Measurements from ENCODE around the gene ATXN1.
"Not testable (repeated sequence)": the region's sequence is repeated elsewhere in the genome, so short reads cannot be mapped to it uniquely, and the experiment has no call there.

ATXN1 gene

DNA sequence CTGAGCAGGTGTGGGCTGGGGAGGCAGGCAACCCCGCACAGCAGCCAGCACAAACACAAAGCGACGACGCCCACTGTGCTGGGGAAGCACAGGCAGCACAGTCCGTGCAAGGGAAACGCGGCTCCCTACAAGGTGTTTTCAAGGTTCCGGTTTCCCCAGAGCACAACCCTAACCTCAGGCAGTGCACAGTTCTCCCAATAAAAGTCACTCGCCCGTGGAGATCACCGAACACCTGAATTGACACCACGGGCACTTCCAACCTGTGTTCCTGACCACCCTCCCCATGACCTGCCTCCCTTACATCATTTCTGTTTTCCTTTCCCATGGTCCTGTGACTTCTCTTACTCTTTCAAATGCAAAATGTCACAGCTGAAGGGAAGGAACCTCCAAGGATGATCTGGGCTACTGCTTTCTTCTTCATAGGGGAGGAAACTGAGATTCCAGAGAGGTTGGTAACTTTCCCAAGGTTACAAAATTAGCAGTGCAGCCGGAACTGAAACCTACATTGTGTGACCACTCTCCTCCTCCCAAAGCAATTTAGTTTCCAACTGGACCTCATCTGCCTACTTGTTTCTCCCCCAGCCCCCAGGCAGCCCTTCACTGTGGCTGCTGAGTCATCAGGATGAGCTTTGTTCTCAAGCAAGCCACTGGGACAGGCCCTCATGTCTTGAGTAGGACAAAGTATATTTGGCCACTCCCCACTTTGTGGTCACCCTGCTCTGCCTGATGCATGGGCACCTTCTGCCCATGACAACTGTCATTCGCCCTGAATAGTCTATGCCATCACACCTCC, 125.3 kb downstream of the ATXN1 start:
- DNase-seq: no peak

DNA sequence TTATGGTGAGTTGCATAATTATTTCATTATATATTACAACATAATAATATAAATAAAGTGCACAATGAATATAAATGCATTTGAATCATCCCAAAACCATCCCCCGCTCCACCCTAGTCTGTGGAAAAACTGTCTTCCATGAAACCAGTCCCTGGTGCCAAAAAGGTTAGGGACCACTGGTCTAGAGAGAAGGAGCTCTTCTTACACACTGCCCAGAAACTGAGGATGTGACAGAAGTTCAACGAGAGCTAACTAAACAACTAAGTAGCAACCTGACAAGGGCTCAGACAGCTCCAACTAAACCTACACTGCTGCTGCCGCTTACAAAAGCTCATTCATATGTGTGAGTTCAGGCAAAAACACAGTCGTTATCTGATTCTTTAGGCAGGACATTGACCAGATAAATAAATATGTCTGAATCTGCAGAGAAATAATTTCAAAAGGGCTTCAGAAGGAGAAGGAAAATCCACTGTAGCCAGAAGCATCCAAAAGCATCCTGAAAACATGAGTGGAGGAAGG, 125.9 kb downstream of the ATXN1 start:
- no peak for DNase-seq

DNA sequence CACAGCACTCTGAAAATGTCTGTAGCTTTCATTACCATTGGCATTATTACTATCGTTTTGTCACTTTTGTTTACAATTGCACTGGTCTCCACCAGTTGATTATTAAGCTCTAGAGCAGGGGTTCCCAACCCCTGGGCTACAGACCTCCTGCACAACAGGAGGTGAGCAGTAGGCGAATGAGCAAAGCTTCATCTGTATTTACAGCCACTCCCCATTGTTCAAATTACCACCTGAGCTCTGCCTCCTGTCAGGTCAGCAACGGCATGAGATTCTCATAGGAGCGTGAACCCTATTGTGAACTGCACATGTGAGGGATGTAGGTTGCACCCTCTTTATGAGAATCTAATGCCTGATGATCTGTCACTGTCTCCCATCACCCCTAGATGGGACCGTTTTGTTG, 126.4 kb downstream of the ATXN1 start:
- no peak for DNase-seq

DNA sequence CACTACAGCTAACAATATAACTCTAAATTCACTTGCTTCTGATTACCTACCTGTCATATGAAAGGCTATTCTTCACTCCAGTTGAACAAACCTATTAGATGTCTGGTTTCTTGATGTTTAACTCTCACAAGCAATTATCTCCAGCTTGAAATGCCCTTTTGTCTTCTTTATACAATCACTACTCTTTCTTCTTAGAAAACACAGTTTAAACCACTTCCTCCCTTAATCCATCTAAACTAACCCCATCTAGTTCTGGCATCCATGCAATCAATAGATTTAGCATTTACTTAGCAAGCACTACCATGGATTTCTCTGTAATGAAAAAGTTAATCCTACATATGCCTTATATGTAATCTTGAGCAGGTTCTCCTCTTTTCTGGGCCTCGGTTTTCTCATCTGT, 127.3 kb downstream of the ATXN1 start:
- no peak for DNase-seq

DNA sequence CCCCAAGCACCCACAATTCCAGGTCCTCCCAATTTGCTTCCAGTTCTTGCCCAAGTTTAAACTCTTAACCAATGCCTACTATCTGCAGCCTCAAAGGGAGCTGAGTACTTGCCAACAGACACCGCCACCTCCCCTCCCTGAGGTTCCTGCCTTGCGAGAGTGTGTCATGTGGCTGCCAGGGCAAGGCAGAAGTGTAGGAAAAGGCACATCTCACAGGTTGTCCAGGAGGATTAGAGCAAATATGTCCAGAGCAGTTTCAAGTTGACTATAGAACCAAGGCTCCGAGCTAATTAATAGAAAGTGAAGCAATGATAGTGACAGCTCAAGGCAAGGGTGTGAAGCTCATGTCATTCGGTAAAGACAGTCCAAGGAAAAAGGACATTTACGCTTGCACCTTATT, 127.8 kb downstream of the ATXN1 start:
- no peak for DNase-seq

DNA sequence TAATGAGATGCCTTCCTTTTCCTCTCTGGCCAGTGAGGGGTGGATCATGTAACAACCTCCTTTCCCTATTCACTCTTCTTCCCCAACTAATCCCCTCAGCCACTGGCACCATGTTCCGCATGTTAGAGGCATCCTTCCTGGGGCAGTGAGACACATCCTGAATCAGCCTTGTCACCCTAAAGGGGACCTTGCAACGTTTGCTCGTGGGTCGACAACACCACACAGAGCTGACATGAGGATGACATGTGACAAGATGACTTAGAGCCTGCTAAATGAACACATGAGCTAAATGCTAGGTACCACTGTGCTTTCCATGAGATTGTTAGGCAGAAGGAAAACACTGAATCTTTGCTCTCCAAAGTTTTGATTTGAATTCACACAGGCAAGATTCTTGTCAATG, 129.2 kb downstream of the ATXN1 start:
- no peak for DNase-seq

DNA sequence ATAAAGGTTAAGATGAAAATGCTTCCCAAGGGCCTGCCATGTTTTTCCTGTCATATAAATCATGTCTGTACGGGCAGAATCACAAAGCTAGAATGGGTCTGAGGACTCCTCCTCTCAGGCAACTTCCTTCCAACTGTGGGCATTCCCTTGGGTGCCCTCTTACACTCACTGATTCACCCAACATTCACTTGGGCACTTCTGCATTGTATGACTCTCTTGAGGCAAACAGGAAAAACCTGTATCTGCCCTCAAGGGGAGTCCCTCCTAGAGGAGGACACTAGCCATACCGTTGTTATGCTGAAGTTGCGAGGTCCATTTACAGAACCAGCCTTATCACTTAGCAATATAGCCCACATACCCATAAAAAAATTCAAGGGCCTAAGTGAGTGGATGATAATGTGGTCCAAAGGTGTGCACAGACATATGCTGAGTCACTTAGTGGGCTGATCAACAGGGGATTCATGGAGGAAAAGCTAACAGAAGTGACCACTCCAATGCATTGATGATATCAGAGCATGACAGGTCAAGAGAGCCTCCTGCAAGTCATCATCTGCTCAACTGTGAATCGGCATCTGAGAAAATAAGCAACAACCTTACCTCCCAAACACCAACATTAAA, 131.1 kb downstream of the ATXN1 start:
- DNase-seq: no peak

DNA sequence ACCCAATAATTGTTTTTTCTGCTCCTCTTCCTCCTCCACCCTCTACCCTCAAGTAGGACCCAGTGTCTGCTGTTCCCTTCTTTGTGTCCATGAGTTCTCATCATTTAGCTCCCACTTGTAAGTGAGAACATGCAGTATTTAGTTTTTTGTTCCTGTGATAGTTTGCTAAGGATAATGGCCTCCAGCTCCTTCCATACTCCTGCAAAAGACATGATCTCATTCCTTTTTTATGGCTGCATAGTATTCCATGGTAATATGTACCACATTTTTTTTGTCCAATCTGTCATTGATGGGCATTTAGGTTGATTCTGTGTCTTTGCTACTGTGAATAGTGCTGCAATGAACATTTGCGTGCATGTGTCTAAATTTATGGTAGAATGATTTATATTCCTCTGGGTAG, 132.7 kb downstream of the ATXN1 start:
- DNase-seq: not testable (repeated sequence)

DNA sequence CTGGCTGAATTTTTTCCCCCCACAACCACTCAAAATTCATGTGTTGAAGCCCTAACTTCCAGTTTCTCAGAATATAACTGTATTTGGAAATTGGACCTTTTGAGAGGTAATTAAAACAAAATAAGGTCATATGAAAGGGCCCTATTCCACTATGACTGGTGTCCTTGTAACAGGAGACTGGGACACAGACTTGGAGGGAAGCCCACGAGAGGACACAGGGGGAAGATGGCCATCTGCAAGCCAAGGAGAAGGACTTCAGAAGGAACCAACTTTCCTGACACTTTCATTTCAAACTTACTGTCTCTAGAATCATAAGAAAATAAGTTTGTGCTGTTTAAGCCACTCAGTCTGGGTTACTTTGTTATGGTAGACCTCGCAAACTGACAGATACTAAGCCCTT, 134.6 kb downstream of the ATXN1 start:
- DNase-seq: no peak

DNA sequence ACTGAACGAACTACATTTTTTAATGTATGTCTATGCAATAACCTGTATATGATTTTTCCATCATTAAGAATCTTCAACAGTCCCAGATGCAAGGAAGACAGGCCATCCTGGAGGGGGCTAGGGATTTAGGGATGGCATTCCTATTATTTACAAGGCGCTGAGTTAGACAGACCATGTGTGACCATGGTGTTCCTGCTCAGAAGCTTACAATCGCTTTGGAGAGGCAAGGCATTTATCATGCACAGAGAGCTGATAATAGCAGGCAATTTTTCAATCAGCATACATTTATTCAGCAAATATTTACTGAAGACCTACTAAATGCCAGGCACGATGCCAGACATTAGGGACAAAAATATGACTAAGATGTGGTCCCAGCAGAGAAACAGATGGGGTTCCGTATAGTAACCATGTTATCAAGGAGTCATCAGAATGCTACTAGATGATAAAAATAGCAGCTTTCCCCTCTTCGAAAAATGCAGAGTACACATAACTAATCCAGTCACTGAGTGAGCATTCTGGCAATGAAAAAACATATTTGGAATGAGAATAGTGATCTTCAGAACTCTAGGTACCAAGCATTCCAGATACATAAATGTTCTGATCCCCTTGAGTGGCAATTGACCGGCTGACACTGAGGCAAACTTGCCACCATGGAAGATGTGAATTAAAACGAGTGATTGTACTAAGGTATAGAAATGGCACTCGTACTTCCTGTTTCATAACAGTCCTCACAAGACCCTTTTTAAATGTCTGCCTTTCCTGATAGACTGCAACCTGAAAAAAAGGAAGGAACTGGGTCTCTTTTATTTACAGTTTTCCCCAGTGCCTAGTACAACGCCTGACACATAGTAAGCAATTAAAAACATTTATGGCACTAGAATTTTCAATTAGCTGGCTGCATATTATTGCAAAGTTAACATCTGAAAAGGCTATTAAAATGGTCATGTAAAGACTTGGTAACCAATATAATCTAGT, 135.7 kb downstream of the ATXN1 start:
- DNase-seq: no peak

DNA sequence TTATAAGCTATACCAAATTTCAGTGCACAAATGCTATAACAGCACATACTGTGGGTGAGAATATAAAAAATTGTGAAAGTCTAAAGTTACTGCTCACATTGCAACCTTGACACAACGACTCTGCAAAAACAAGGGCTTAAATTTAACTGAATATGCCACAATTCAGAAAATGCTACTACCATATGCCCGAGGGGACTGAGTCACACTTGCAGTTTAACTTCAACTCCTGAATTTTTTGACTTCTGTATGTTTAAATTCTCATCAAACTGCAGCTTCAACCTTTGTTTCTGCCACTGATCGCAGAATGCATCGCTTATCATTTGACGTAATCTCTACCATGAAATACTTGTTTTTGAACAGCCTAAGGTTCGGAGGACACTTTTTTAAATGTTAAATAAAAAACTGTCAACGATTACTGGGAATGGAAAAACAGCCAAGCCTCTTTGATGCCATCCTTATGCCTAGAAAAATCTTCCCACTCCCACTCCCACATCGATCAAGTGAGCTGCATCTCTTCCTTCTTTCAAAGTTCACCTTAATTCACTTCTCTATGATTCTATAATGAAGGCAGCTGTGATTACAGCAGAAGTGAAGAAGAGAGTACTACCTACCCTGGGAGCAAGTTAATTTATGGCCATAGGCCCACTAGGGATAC, 136.5 kb downstream of the ATXN1 start:
- no peak for DNase-seq

DNA sequence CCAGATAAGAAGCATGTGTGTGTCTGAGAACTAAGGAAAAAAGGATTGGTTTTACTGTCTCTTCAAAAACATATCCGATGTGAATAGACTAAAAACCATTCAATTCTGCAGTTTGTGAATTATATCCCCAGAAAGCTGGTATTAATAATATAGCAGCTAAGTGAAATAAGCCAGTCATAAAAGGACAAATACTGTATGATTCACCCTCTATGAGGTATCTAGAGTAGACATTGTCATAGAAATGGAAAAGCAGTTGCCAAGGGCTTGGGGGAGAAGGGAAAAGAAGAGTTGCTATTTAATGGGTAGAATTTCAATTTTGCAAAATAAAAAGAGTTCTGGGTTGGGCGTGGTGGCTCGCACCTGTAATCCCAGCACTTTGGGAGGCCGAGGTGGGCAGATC, 137.5 kb downstream of the ATXN1 start:
- DNase-seq: no peak

DNA sequence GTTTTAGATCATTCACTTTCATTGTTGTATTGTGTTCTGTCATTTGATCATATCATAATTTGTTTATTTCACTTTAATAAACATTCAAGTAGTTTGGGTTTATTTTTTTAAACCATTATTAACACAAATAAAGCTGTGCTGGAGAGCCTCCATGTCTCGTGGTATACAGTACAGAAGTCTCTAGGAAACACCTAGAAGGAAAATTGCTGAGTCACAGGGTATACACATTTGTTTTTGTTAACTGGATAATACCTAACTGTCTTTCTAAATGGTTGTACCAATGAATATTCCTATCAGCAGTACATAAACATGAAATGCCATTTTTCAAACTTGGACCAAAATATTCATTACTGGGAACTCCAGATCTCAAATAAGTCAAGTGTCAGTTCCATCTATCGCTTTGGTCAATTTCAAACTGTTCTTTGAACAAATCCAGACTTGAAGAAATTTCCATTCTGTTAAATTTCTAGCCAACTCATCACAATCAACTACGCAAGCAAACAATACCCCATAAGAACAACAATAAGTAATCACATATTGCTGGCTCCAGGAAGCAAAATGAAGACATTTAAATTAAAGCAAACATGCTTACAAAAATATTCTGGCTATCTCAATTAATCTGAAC, 138.1 kb downstream of the ATXN1 start:
- no peak for DNase-seq

DNA sequence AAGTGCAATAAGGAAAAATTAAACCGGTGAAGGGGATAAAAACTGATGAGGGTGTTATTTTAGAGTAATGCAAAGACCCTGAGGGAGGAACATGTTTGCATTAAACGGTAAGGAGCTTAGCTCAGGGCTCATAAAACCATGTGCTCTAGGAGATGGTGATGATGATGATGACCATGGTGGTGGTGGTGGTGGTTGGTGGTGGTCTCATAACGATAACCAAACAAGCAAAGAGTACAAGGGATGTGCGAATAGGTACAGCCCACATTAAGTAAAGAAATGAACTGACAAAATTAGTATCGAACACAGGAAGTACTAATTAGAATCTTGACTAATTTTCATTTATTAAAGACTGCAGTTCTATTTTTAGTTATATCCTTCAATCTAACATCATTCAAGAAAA, 139.1 kb downstream of the ATXN1 start:
- DNase-seq: no peak

DNA sequence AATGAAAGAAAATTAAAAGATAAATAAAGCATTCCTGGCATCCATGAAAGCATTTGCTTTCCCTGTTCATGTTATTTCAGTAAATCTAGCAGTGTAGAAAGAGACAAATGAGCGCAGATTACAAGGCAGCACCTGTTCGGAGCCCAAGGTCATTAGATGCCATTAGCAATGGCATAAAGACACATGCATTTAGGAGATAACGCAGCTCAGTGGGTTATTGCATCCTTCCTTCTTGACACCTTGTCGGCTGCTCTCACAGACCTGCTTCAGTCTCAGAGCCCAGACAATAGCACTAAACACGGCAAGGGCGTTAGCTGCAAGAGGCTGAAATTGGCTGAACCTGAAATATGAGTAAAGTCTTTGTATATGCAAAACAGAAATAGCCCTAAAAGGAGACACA, 140.3 kb downstream of the ATXN1 start:
- DNase-seq: peak; percentile 14

DNA sequence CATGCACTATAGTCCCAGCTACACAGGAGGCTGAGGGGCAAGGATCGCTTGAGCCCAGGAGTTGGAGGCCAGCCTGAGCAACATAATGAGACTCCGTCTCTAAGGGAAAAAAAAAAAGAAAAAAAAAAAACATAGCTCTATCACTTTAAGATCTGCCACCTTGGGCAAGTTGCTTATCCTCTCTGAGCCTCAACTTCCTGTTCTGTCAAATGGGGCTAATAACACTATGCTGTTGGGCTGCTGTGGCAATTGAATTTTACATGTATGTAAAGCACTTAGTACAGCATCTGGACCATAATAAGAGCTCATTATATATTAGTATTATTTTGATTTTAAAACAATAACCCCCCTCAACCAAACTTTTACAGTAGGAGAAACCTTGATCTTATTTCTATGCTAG, 141.5 kb downstream of the ATXN1 start:
- peak; percentile 56 for DNase-seq

DNA sequence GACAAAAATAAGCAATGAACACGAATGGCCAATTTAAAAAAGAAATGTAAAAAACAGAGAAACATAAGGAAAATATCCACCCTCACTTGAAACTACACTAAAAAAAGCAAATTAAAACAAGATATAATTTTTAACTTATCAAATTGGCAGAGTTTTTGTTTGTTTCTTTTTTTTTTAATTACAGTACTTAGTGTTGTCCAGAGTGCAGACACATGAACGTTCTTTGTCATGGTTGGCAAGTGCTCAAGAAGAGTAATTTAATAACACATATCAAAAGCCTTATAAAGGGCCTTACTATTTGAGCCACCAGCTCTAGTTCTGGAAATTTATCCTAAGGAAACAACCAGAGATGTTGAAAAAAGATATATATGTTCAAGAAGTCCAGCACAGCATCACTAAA, 142.3 kb downstream of the ATXN1 start:
- no peak for DNase-seq

DNA sequence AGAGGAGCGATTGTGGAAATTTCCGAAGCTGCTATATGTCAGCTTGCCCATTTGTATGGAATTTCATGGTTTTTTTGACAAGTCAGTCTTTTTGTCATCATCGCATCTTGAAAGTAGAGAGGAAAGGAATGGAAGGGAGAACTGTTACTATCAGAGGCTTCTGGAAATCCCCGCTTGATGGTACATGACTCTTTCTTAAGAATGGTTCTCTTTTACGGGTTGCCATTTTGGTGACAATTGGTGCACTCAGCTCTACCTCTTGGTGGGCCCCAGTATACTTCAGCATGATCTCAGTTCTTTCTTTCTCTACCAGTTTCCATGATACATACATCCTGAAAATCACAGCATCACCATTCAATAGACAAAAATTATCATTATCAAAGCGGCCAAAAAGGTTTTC, 146.0 kb downstream of the ATXN1 start:
- DNase-seq: not testable (repeated sequence)

DNA sequence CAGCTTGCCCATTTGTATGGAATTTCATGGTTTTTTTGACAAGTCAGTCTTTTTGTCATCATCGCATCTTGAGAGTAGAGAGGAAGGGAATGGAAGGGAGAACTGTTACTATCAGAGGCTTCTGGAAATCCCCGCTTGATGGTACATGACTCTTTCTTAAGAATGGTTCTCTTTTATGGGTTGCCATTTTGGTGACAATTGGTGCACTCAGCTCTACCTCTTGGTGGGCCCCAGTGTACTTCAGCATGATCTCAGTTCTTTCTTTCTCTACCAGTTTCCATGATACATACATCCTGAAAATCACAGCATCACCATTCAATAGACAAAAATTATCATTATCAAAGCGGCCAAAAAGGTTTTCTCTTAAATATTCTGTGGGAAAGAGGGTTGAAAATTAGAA, 147.1 kb downstream of the ATXN1 start:
- not testable (repeated sequence) for DNase-seq

DNA sequence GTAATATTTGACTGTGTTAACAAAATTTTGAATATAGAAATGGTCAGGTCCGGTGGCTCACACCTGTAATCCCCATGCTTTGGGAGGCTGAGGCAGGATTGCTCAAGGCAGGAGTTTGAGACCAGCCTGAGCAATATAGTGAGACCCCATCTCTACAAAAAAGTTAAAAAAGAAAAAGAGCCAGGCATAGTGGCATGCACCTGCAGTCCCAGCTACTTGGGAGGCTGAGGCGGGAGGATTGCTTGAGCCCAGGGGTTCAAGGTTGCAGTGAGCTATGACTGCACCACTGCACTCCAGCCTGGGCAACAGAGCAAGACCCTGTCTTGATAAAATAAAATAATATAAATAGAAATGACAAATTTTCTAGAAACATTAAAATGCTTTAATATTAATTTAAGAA, 147.8 kb downstream of the ATXN1 start:
- DNase-seq: not testable (repeated sequence)

DNA sequence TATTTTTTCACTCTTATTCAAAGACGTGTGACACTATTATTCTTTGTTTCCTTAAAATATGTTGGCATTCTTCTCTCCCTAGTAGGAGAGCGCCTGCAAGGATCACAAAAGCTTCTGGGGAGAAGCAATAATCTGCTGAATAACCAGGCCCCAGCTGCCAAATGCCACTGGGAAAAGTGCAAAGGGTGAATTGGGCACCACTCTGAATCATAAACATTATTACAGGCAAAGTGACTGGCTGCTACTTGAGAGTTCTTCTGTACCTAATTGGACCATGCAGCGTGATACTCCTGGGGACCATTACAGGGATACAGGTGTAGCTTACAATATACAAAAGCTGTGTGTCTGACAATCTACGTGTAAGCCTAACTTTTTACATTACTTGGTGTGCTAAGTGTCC, 152.8 kb downstream of the ATXN1 start:
- no peak for DNase-seq

DNA sequence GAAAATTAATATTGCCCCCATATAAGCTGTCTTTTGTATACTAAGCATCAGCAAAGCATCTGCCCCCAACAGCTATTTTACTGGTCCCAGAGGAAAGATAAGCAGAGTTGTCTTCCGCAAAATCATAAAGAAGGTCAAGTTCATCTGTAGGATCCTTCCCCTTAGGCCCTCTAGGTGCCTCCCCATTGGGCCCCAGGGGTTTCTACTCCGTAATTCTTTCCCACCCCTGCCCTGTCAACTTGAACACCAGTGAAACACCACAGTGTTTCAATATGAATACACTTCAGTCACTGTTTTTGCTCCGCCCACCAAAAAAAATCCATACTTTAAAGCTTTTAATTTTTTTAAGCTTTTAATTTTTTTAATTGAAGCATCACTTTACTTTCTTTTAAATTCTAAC, 159.2 kb downstream of the ATXN1 start:
- no peak for DNase-seq
